HG02798 (cell line): ENCODE results near the gene PPP1R1C.
"Not testable (repeated sequence)": the region's sequence is repeated elsewhere in the genome, so short reads cannot be mapped to it uniquely, and the experiment has no call there.

Source experiments
- ATAC-seq: cut with Tn5 transposase; IDR thresholded peaks from one replicate; pipeline ENCODE4 v1.9.1; 2021; ENCODE audit warnings: mild to moderate bottlenecking; ENCODE audit not compliant: unreplicated experiment, poor library complexity

PPP1R1C gene

DNA sequence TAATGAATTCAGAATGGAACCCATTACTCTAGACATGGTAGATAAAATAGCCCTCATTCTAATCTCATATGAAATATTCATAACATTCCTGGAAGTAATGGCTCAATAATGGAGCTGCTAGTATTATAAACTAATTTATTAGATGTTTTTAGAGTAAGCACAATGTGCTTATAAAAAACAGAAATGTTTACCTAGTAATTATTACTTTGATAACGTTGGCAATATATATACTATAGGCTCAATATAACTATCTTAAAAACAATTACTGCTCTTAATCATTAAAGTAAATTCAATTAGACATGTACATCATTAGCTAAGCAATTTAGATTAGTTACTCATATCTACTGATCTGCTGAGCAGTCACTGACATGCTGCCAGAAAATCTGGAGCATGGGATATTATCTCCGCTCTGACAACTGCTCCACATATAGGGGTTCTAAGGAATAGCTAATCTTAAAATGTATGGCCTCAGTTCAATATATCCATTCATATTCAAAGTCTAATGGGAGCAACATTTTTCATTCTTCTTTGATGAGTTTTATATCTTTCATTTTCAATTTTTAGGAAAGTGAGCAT lies 19.4 kb downstream of the PPP1R1C start:
- no peak for ATAC-seq

DNA sequence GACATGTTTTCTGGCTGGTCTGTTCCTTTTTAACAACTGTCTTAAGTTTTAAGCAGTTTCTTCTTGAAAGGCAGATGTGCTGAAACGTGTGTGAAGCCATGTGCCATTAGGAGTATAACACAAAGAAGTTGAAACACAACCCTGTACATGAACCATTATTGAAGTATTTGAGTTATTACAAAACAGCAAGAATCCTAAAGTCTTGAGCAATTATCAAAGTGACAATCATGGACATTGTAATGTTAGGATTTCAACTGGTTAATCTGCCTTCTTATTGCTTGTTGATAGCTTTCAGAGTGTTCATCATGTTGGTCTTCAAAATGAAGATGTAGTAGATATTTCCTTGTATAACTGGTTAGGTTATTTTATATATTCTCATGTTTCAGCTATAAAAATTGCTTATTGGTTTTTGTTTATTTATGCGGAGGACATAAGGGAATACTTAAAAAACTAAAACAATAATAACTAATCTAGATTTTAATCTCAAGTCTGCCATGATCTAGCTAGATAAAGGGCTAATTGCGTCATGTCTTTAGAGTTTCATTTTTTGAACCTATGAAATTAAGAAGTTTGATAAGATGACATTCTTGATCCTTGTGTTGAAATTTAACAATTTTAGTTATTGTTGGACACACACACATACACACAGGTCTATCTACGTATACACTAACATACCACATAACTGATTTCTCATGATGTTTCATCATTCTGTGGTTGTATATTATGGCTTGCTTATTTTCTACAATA lies 21.1 kb downstream of the PPP1R1C start:
- ATAC-seq, result no peak

DNA sequence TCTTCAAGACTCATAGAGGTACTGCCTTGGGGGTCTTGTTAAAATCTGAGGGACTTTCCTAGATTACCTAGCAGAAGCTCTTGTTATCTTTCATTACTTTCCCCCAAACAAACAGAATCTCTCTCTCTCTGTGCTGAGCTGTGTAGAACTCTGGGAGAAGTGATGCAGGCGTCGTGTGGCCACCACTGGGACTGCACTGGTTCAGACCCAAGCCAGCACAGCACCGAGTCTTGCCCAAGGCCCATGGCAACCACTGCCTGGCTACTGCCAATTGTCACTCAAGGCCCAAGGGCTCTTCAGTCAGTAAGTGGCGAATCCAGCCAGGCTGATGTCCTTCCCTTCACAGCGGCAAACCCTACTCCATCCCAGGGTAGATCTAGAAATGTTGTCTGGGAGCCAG lies 28.6 kb downstream of the PPP1R1C start:
- no peak for ATAC-seq

DNA sequence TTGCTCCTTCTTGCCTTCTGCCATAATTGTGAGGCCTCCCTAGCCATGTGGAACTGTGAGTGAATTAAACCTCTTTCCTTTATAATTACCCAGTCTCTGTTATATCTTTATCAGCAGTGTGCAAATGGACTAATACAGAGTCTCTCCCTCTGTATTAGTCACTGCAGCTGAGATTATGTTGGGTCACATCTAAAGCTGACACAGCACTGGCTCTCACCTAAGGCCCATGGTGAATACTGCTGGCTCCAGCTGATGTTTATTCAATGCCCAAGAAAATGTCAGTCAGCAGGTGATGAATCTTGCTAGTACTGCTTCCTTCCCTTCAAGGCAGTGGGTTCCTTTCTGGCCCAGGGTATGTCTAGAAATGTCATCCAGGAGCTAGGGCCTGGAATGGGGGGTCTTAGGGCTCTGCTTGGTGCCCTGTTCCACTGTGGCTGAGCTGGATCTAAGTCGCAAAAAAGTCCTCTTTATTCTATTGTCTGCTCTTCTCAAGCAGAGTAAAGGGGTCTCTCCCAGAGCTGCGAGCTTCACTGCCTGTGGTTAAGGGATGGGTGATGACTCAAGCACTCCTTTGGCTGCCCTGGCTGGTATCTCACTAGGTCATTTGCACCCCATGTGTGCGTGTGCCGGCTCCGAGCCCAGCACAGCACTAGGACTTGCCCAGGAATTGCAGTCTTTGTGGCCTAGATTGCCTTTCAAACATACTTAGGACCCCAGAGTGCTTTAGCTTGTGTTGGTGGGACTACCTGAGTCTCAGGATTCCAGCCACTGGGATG lies 29.9 kb downstream of the PPP1R1C start:
- no peak for ATAC-seq

DNA sequence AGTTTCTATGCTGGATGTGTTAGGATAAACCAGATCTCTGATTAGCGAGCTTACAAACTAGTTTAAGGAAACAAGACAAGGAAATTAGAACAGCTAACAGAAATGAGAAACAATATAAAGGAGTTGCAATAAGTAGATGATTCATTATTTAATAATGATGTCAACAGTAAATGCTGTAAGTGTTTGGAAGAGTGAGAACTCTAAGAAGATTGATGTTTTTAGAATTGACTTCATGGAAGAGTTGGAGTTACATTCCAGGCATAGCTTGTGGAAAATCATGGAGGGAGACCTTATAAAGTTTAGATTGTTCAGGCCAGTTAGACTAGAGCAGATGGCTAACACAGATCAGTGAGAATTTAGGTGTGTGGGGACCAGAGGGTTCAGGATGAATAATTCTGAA lies 32.6 kb downstream of the PPP1R1C start:
- no peak for ATAC-seq

DNA sequence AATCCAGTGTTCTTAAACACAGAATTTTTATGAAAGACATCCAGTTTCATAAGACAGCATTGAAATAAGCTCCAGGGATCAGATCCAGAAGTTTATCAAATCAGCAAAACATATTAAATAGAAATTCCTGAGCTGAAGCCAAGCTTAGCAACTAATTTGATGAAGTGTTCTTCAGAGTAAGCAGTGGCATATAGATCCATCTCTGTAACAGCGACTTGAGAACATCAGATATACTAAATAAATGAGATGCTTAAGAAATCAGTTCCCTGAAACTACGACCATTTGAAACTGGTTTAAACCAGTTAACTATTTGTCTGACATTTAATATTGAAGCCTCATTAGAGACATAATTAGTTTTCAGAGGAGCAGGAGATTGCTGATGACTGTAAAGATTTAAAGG lies 34.1 kb downstream of the PPP1R1C start:
- ATAC-seq, result no peak

DNA sequence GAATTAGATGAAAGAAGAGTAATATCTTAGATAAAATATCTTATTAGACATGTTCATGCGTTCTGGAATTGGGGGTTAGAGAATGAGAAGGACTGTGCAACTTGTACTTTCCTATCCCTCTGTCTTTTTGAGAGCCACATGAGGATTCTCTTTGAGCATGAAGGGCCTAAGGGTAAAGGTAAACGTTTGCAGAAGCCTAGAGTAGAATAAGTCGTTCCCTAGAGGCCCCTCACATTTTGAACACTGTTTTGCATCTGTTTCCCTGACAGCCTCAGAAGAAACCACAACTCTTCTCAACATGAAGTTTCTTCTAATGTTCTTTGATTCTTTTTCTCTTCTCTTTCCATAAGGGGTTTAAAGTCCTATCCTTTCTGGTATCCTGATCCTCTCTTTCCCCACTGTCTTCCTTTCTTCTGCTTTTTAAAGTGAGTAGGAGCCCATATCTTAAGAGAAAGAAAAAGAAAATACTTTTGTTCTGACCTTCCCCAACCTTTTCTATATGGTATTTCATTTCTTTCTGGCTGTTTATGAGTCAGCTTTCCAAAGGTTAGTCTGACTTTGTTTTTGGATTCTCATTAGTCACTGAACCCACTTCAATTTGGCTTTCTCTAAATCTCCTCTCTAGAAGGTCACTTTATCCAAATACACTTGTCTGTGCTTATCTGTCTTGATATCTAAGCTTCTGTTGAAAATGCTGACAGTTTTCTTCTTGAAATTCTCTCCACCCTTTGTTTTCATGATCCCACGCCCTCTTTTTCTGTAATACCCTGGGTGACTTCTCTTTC lies 34.8 kb downstream of the PPP1R1C start:
- peak; percentile 37 for ATAC-seq

DNA sequence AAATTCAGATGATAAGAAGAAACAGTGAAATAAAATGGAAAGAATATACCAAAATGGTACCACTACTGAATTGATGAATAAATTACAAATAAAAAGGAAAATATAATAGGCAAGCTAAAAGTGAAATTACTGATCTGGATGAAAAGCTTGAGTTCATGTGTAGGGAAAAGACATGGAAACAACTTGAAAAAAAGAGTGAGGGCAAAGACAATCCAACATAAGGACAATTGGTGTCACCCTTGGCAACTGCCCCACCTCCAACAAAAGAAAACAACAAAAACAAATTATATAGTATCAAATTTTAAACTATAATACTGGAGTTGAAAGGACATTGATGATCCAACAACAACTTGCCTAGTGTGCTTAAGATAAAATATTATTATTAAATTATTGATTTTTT lies 37.6 kb downstream of the PPP1R1C start:
- no peak for ATAC-seq

DNA sequence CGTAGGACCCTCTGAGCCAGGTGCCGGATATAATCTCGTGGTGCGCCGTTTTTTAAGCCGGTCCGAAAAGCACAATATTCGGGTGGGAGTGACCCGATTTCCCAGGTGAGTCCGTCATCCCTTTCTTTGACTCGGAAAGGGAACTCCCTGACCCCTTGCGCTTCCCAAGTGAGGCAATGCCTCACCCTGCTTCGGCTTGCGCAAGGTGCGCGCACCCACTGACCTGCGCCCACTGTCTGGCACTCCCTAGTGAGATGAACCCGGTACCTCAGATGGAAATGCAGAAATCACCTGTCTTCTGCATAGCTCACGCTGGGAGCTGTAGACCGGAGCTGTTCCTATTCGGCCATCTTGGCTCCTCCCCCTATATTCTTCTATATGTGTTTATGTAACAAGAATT lies 45.2 kb downstream of the PPP1R1C start:
- ATAC-seq, result not testable (repeated sequence)

DNA sequence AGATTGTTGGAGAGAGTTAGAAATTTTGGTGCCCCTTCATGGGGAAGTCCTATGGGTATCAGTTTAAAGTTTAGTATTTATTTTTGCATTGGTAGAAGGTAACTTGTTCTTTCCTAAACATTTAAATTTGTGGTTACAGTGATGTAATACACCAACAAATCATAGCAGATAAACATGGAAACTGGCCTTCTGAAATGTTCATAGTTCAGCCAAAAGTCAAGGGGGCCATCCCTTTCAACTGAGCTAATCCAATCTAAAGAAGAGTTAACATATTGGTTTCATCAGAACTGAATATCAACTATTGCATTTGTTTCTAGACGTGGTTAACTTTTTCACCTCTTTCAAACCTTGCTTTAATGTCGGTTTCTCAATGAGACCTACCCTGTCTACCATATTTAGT lies 46.3 kb downstream of the PPP1R1C start:
- ATAC-seq, result no peak

DNA sequence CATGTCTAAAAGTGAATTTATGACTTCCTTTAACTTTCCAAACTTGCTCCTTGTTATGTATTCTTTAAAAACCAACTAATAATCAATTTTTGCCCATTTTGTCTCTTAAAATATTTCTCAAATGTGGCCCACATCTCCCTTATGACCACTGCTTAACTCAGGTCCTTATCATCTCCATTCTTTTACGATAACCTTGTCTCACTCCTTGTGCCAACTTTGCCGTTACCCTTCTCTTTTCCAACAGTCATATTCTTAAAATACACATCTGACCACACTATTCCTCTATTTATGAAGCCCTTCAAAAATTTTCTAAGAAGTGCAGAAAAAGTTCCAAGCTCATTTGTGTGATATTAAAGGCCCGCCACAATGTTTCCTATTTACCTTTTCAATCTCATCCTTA lies 47.8 kb downstream of the PPP1R1C start:
- ATAC-seq, result no peak

DNA sequence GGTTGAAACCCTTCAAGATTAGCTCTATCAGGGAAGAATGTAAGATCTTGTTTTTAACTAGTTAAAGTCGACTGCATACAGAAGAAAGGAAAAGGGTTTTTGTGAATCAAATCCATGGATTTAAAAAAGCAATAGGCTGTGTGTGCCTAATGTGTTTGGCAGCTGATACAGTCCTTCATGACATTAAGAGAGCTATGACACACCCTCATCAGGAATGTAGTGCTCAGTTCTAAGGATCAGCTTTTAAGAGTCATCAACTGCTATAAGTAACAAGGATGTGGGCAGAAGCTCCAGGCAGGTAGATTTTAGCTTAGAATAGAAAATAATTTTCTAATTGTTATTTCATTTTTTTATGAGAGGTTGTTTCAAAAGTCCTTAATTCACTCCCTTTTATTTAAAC lies 52.9 kb downstream of the PPP1R1C start:
- no peak for ATAC-seq

DNA sequence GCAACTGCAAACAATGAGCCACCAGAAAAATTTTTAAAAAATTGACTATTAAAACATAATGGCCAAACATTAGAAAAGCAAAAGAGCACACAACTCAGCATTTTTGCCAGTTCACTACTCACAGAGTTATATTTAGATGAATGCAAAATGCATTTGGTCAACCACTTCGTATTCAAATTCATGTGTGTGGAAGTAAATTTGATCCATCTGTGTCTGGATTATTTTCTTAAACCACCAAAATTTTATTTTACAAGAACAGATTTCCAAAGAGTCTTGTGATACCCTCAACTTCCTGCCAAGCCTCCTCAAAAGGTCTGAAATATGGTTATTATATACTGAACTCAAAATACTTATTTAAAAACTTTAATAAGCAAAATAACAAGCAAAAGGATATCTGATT lies 57.4 kb downstream of the PPP1R1C start:
- no peak for ATAC-seq

DNA sequence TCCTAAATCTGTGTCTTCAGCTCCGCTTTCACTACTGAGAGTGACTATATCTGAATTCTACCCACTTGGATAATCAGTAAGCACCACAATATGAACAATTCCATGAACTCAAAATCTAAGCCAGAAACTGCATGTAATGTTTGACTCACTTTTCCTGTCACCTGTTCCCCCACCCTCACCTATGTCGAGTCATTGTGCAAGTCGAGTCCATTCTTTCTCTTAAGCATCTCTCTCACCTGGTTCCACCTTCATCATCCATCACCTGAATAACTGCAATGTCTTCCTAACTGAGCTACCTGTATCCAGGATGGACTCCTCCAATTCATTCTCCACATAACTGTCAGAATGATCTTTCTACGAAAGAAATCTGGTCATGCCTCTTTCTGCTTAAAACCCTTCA lies 58.2 kb downstream of the PPP1R1C start:
- no peak for ATAC-seq

DNA sequence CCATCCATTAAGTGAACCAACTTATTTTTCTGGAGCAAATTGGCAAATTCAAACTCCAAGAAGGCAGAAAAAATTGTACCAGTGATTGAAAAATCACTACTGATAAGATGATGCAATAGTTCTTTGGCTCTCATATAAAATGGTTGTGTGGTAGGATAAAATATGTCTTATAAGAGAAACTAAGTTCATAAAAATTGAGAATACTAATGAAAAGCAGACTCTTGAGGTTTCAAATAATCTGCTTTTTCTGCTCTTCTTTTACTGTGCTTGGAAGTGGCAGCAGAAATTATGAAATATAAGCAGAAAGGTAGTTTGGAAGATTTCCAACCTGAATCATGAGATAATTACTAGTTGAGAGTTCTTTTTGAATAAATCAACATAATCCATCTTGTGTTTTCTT lies 61.9 kb downstream of the PPP1R1C start:
- ATAC-seq, result no peak

DNA sequence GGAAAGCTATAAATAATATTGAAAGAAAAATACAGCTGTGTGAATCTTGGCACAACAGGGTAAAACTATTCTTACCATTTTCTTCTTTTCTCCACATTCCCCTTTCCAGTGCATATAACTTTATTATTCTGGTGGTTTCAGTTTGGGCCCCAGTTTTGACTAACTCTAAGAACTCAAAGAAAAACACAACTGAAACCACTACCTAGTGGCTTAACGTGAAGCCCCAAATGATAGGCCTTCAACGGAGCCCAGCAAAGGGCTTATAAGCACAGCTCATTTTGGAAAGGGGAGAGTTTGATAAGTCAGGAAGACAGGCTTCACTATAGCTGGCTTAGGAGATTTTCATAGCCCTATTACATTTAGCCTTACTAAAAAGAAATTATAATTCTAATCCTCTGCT lies 62.4 kb downstream of the PPP1R1C start:
- ATAC-seq, result no peak

DNA sequence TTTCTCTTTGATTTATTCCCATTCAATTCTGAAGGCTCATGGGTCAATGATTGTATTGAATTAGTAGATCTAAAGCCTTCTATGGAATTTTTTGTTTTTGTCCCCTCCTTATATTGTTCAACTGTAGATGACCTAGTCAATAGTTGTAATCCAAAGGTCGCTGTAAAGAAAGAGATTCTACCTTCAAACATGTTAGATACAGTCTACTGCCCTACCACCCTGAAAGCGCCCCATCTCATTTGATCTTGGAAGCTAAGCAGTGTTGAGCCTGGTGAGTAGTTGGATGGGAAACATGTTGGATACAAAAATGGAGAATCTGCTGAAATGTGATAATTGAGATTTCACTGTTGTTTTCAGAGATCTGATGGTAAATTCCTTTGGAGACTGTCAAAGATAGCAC lies 63.0 kb downstream of the PPP1R1C start:
- no peak for ATAC-seq

DNA sequence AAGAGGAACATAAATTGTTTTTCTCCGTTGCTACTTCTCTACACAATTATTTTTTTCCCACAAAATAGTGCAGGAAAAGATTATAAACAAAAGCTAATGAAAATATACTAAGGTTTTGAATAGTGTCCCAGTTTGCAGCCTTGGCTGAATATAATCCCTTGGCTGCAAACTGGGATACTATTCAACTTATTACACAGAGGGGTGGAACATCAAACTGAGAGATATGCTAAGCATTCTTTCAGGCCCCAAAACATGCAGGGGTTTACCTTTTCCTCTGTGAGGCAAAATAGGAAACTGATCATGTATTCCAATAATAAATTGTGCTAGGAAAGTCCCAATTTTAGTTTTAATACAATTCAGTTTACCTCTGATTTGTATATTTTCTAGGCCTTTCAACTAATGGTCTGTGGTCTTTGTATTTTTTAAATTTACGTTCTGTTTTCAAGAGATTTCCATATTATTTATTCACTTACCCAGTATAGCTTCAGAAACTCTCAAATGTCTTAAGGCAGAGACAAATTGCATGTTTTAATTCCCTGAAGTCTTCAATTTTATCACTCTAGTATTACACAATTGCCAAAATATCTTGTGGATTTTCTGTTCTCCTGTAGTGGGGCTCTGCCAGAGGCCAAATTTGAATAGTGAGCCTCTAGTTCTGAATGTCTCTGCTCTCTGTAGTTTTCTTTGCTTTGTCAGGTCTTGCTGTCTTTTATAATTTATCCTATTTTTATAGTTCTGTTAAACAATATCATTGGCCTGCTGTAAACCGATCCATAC lies 63.9 kb downstream of the PPP1R1C start:
- ATAC-seq, result no peak

DNA sequence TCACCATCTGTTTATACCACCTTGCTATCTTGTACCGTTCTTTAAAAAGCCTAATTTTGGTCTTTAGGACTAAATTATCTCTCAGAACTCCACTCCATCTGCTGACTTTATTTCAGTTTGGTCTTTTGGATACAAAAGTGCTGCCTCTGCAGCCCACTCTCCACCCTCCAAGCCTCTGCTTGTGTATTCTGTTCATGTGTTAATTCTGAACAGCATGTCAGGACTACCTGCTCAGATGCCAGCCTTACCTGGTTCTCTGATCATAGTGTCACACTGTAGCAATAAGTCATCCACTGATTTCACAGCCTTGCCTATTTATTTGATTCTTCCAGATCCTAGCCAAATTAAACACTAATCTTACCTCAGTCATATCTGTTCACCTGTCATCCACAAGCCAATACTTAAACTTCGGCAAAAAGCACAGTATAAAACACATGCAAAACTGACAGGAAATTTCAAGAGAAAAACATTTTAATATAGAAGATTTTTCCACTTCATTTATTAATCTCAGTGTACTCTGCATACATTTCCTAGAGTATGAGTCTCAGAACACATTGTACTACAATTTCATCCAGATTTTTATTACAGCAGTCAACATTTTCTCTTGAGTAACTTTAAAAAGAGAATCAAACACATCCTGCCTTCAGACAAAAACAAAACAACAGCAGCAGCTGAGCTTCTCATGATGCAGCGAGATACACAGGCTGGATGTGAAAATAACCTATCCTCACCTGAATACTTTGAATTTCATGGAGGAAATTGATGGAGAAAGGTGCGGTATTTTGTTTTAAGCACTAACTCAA lies 64.9 kb downstream of the PPP1R1C start:
- no peak for ATAC-seq
